ENCODE results near the gene SEMA4C. TPM values are rescaled to one million over a fixed set of nuclear protein-coding genes. Genes with fewer than 3 reads are reported as not detected.

SEMA4C gene
- total RNA-seq, 1 donor from 2014 or later: 39.1 TPM

DNA sequence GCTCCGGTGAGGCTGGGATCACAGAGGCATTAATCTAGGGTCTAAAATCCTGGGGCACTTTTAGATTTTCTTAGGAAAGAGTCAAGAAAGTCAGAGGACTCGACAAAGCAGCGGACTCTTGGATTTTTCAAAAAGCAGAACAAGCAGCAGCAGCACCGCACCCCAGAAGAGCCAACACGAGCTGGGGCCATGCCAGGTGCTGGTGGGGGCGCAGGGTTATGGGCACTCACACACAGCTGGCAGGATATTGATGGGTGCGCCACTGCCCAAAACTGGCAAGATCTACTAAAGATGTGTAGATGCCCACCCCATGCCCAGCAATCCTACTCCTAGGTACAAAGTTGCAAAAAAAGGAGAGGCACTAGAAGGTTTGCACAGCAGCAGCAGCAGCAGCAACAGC, 33.9 kb upstream of the SEMA4C start:
- Histone ChIP-seq H3K27ac (peak overlapping the region; percentile 46), H4K20me1 (ENCODE audit: low read depth) (no peaks in the 10 kb centered on the region), H3K27me3 (no peaks in the 10 kb centered on the region), H2AFZ (replicated peaks) (peak overlapping the region; percentile 57), H3F3A (ENCODE audit: low read depth) (peaks cover 38% of the 10 kb centered on the region), H3K4me2 (no peak overlapping the region), H3K9ac (no peak overlapping the region), H3K9me3 (ENCODE audit: low read depth) (no peaks in the 10 kb centered on the region), H3K4me3 (no peak overlapping the region), H3K36me3 (no peaks in the 10 kb centered on the region), H3K79me2 (ENCODE audit: low read depth) (no peaks in the 10 kb centered on the region), H3K4me1 (peaks cover 22% of the 10 kb centered on the region)
- H3K27me3 Mint-ChIP-seq (ENCODE audit: insufficient read depth, low read depth): peaks cover 4% of the 10 kb centered on the region
- TF ChIP-seq EZH2 (IDR thresholded peaks at IDR 0.05) (no peak), EZH2phosphoT487 (IDR thresholded peaks at IDR 0.05) (no peak)
- TF ChIP-seq, protein P1, sequence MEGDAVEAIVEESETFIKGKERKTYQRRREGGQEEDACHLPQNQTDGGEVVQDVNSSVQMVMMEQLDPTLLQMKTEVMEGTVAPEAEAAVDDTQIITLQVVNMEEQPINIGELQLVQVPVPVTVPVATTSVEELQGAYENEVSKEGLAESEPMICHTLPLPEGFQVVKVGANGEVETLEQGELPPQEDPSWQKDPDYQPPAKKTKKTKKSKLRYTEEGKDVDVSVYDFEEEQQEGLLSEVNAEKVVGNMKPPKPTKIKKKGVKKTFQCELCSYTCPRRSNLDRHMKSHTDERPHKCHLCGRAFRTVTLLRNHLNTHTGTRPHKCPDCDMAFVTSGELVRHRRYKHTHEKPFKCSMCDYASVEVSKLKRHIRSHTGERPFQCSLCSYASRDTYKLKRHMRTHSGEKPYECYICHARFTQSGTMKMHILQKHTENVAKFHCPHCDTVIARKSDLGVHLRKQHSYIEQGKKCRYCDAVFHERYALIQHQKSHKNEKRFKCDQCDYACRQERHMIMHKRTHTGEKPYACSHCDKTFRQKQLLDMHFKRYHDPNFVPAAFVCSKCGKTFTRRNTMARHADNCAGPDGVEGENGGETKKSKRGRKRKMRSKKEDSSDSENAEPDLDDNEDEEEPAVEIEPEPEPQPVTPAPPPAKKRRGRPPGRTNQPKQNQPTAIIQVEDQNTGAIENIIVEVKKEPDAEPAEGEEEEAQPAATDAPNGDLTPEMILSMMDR (IDR thresholded peaks at IDR 0.05): no peak
- H3K9me3 Mint-ChIP-seq: no peaks in the 10 kb centered on the region
- H3K4me3 Mint-ChIP-seq: peak overlapping the region; percentile 37
- no peaks in the 10 kb centered on the region for H3K36me3 Mint-ChIP-seq
- H3K4me1 Mint-ChIP-seq: peaks cover 36% of the 10 kb centered on the region
- H3K27ac Mint-ChIP-seq: peak overlapping the region; percentile 62
- no peak for DNase-seq (ENCODE audit: low spot score)

DNA sequence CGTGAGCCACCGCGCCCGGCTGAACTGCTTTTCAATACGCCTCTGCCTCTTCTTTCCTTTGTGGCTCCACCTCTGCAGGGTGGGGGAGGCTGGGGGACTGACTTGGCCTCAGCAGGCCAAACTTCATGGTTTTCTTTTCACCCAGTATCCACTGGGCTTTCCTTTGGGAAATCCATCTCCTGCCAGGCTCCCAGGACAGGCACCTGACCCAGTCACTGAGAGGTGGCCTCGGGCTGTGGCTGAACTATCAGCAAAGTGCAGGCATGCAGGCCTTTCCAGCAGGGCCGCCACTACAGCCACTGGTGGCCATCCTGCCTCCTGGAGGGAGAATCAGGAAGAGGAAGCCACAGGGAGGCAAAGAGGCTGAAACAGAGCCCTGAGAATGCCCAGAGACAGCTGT, 33.4 kb upstream of the SEMA4C start:
- H3K27ac Mint-ChIP-seq: no peak overlapping the region
- H3K9me3 Mint-ChIP-seq: no peaks in the 10 kb centered on the region
- DNase-seq (ENCODE audit: low spot score): no peak

DNA sequence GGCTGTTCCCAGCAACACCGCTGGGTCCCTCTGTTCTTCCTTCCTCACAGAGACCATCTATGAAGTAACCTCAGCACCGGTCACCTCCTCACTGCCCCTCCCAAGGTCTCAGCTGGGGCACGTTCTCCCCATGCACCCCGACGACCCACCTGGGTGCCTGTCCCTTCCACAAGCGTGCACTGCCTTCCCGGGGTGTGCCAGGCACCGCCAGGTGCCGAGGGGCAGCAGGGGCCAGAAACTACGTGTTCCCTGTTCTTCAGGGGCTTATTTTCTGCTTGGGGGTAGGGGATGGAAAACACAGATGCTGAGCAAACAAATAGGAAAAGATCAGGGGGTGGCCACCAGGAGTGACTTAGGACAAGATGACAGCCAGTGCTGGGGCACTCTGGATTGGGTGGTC, 30.4 kb upstream of the SEMA4C start:
- H2AFZ ChIP-seq (replicated peaks): no peak overlapping the region
- no peaks in the 10 kb centered on the region for H3K36me3 Mint-ChIP-seq
- H3K4me2 ChIP-seq: no peak overlapping the region
- no peak overlapping the region for H3K4me3 Mint-ChIP-seq
- no peaks in the 10 kb centered on the region for H4K20me1 ChIP-seq (ENCODE audit: low read depth)
- no peak overlapping the region for H3K27ac ChIP-seq
- H3K4me1 Mint-ChIP-seq: peaks cover 29% of the 10 kb centered on the region
- H3K9me3 Mint-ChIP-seq: no peaks in the 10 kb centered on the region
- no peak for TF ChIP-seq EZH2phosphoT487 (IDR thresholded peaks at IDR 0.05)
- peaks cover 11% of the 10 kb centered on the region for H3K4me1 ChIP-seq
- no peak overlapping the region for H3K4me3 ChIP-seq
- H3F3A ChIP-seq (ENCODE audit: low read depth): peaks cover 14% of the 10 kb centered on the region
- peak overlapping the region; percentile 95 for H3K27ac Mint-ChIP-seq
- DNase-seq (ENCODE audit: low spot score): no peak
- no peaks in the 10 kb centered on the region for H3K9me3 ChIP-seq (ENCODE audit: low read depth)
- no peak overlapping the region for H3K9ac ChIP-seq
- H3K27me3 Mint-ChIP-seq (ENCODE audit: insufficient read depth, low read depth): peaks cover 5% of the 10 kb centered on the region
- H3K36me3 ChIP-seq: no peaks in the 10 kb centered on the region
- H3K79me2 ChIP-seq (ENCODE audit: low read depth): no peaks in the 10 kb centered on the region
- H3K27me3 ChIP-seq: no peaks in the 10 kb centered on the region

More for the DNA sequence above, 33.4 kb upstream of the SEMA4C start:
- Histone ChIP-seq H3F3A (ENCODE audit: low read depth) (peaks cover 38% of the 10 kb centered on the region), H3K4me2 (no peak overlapping the region), H3K36me3 (no peaks in the 10 kb centered on the region), H3K4me1 (peaks cover 22% of the 10 kb centered on the region), H3K79me2 (ENCODE audit: low read depth) (no peaks in the 10 kb centered on the region), H3K9me3 (ENCODE audit: low read depth) (no peaks in the 10 kb centered on the region), H3K4me3 (no peak overlapping the region), H3K27me3 (no peaks in the 10 kb centered on the region), H4K20me1 (ENCODE audit: low read depth) (no peaks in the 10 kb centered on the region), H2AFZ (replicated peaks) (peak overlapping the region; percentile 57), H3K27ac (peak overlapping the region; percentile 46), H3K9ac (no peak overlapping the region)
- Mint-ChIP-seq H3K36me3 (no peaks in the 10 kb centered on the region), H3K4me3 (no peak overlapping the region), H3K4me1 (peaks cover 35% of the 10 kb centered on the region), H3K27me3 (ENCODE audit: insufficient read depth, low read depth) (peaks cover 4% of the 10 kb centered on the region)
- no peak for TF ChIP-seq EZH2phosphoT487 (IDR thresholded peaks at IDR 0.05)
- no peak for TF ChIP-seq EZH2 (IDR thresholded peaks at IDR 0.05)
- TF ChIP-seq, protein P1 (IDR thresholded peaks at IDR 0.05): no peak

DNA sequence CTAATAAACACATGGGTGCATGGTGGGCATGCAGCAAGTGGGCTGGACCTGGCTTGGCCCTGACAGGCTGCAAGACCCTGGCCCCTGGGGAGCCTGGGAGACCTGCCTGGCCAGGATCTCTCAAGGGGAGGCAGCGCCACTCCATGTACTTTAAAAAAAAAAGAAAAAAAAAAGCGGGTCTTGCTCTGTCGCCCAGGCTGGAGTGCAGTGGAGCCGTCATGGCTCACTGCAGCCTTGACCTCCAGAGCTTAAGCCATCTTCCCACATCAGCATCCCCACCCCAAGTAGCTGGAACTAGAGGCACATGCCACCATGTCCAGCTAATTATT, 29.5 kb upstream of the SEMA4C start:
- no peaks in the 10 kb centered on the region for H3K9me3 Mint-ChIP-seq

More for the DNA sequence above, 29.5 kb upstream of the SEMA4C start:
- Histone ChIP-seq H3F3A (ENCODE audit: low read depth) (peaks cover 10% of the 10 kb centered on the region), H2AFZ (replicated peaks) (no peak overlapping the region), H3K4me2 (no peak overlapping the region), H3K9me3 (ENCODE audit: low read depth) (no peaks in the 10 kb centered on the region), H4K20me1 (ENCODE audit: low read depth) (no peaks in the 10 kb centered on the region), H3K27me3 (no peaks in the 10 kb centered on the region), H3K79me2 (ENCODE audit: low read depth) (no peaks in the 10 kb centered on the region), H3K4me3 (no peak overlapping the region), H3K9ac (no peak overlapping the region), H3K36me3 (no peaks in the 10 kb centered on the region), H3K4me1 (peaks cover 13% of the 10 kb centered on the region), H3K27ac (no peak overlapping the region)
- Mint-ChIP-seq H3K4me3 (no peak overlapping the region), H3K36me3 (no peaks in the 10 kb centered on the region), H3K27me3 (ENCODE audit: insufficient read depth, low read depth) (peaks cover 5% of the 10 kb centered on the region), H3K4me1 (peaks cover 34% of the 10 kb centered on the region), H3K27ac (peak overlapping the region; percentile 57)
- DNase-seq (ENCODE audit: low spot score): no peak
- no peak for TF ChIP-seq EZH2 (IDR thresholded peaks at IDR 0.05)
- no peak for TF ChIP-seq EZH2phosphoT487 (IDR thresholded peaks at IDR 0.05)
- TF ChIP-seq, protein P1 (IDR thresholded peaks at IDR 0.05): no peak

Data from neural progenitor cell (in vitro differentiated cells).